Gastroesophageal sphincter (tissue), 4 donors: ENCODE data around the gene ACACB. TPM values are rescaled to one million over a fixed set of nuclear protein-coding genes. Genes with fewer than 3 reads are reported as not detected.

Experiments used
- ATAC-seq: fragments of 150-250 bp; one replicate; pipeline ENCODE4 v1.9.1; 2016; ENCODE audit warnings: mild to moderate bottlenecking, moderate library complexity
- H3K27ac ChIP-seq, 4 donors: fragments of 200-600 bp; sonication (generic) in 3 of 4; 1 replicate in 3 of 4; 2 replicates in 1 of 4; pipeline ENCODE4 v1.5.1; 2016 to 2019
- H3K27me3 ChIP-seq: fragments of 200-600 bp; sonication (generic); one replicate; pipeline ENCODE4 v1.5.1; 2019
- H3K36me3 ChIP-seq, 2 donors: fragments of 200-600 bp; sonication (generic); one replicate each; pipeline ENCODE4 v1.5.1; 2019; ENCODE audit warnings: control low read depth in 1 of 2
- H3K4me1 ChIP-seq, 3 donors: fragments of 200-600 bp; sonication (generic); 1 replicate in 2 of 3; 2 replicates in 1 of 3; pipeline ENCODE4 v1.5.1; 2016 to 2019; ENCODE audit warnings: control low read depth in 2 of 3
- H3K4me3 ChIP-seq, 2 donors: fragments of 200-600 bp; sonication (generic); one replicate each; pipeline ENCODE4 v1.5.1; 2019; ENCODE audit warnings: mild to moderate bottlenecking in 1 of 2, moderate library complexity in 1 of 2
- H3K9me3 ChIP-seq, 3 donors: fragments of 200-600 bp; sonication (generic); one replicate each; pipeline ENCODE4 v1.5.1; 2017 to 2019; ENCODE audit warnings: control low read depth in 2 of 3
- EP300 ChIP-seq: sonication (generic); formaldehyde crosslinking; IDR thresholded peaks from one replicate; pipeline ENCODE4 v1.6.1; 2017; ENCODE audit warnings: antibody characterized with exemption, mild to moderate bottlenecking
- POLR2A ChIP-seq, 2 donors: fragments of 450-650 bp; IDR thresholded peaks; one replicate each; pipeline ENCODE4 v1.6.1; 2017; ENCODE audit warnings: antibody characterized with exemption in 2 of 2, mild to moderate bottlenecking in 2 of 2, moderate library complexity in 1 of 2
- POLR2AphosphoS5 ChIP-seq: sonication (generic); formaldehyde crosslinking; IDR thresholded peaks from one replicate; pipeline ENCODE4 v1.6.1; 2017; ENCODE audit warnings: antibody characterized with exemption
- WGBS, 2 donors: methylation state at CpG; one replicate each; pipeline ENCODE4 v1.1.5; 2018; ENCODE audit warnings: low coverage in 1 of 2; 5-methylcytosine and 5-hydroxymethylcytosine counted together
- total RNA-seq, 4 donors: library from RNA; depleted of rRNA; stranded (reverse); fragments of >200 nt; gene quantifications; one replicate each; pipeline ENCODE4 v1.1.0, GENCODE V29; 2016
- TF ChIP-seq, protein P1 (sequence below), 4 experiments: fragments of 200-600 bp in 2 of 4; fragments of 450-650 bp in 2 of 4; sonication (generic) in 1 of 4; IDR thresholded peaks; one replicate each; pipeline ENCODE4 v1.5.1; 2017 to 2019; ENCODE audit warnings: antibody characterized with exemption in 4 of 4, mild to moderate bottlenecking in 2 of 4, moderate library complexity in 2 of 4

Gene ACACB
- total RNA-seq, 4 donors from 2014 or later = 49.4 to 230 (median 138) TPM

DNA sequence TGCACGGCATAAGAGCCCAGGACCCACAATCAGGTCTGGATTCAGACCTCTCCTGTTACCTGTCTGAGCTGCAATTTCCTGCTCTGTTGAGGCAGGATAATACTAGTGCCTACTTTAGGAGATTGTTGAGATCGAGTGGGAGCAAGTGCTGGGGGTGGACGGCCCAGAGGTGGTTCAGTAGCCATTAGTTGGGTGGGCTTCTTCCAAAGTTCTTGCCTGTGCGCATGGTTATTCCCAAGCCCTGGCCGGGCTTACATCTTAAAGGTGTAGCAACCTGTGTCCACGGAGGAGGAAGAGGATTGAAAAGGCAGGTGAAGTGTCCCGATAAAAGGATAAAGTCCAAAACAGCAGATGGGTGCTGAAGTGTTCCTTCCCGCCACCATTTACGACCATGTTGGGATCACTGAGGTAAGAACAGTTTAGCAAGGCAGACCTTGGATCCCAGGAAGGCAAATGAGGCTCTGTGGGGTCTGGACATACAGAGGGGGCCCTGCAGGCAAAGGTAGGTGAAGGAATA, 33.8 kb downstream of the ACACB start:
- no peak overlapping the region for H3K4me3 ChIP-seq
- H3K36me3 ChIP-seq = no peaks in the 10 kb centered on the region
- WGBS, 2 donors = 84 to 94% methylated on average over 5 to 6 of the region's 9 CpGs
- peak overlapping the region in 3 of 4 donors; percentile 81 to 84 (median 83) for H3K27ac ChIP-seq
- no peaks in the 10 kb centered on the region for H3K27me3 ChIP-seq
- H3K4me1 ChIP-seq = peaks cover 6 to 72% (median 9%) of the 10 kb centered on the region in 3 donors
- TF ChIP-seq POLR2A (IDR thresholded peaks at IDR 0.05) (no peak), EP300 (no peak), POLR2AphosphoS5 (no peak)
- TF ChIP-seq, protein P1, sequence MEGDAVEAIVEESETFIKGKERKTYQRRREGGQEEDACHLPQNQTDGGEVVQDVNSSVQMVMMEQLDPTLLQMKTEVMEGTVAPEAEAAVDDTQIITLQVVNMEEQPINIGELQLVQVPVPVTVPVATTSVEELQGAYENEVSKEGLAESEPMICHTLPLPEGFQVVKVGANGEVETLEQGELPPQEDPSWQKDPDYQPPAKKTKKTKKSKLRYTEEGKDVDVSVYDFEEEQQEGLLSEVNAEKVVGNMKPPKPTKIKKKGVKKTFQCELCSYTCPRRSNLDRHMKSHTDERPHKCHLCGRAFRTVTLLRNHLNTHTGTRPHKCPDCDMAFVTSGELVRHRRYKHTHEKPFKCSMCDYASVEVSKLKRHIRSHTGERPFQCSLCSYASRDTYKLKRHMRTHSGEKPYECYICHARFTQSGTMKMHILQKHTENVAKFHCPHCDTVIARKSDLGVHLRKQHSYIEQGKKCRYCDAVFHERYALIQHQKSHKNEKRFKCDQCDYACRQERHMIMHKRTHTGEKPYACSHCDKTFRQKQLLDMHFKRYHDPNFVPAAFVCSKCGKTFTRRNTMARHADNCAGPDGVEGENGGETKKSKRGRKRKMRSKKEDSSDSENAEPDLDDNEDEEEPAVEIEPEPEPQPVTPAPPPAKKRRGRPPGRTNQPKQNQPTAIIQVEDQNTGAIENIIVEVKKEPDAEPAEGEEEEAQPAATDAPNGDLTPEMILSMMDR (IDR thresholded peaks at IDR 0.05) = no peak
- no peaks in the 10 kb centered on the region for H3K9me3 ChIP-seq
- no peak for ATAC-seq

GRCh38 chr12:109151457-109151856, 35.1 kb downstream of the ACACB start:
- Histone ChIP-seq H3K27ac (peak overlapping the region in 1 of 4 donors; percentile 84), H3K36me3 (no peaks in the 10 kb centered on the region), H3K27me3 (no peaks in the 10 kb centered on the region), H3K4me1 (peaks cover 6 to 72% (median 11%) of the 10 kb centered on the region in 3 donors), H3K4me3 (no peak overlapping the region), H3K9me3 (no peaks in the 10 kb centered on the region)
- no peak for ATAC-seq
- no peak for TF ChIP-seq POLR2AphosphoS5
- 77 to 89% methylated on average over 4 of the region's 4 CpGs for WGBS, 2 donors

- TF ChIP-seq POLR2A (IDR thresholded peaks at IDR 0.05) (no peak), POLR2AphosphoS5 (peak; percentile 7)
- Histone ChIP-seq H3K27me3 (no peaks in the 10 kb centered on the region), H3K27ac (peak overlapping the region; percentile 68 to 99 (median 95)), H3K9me3 (no peaks in the 10 kb centered on the region), H3K4me3 (peak overlapping the region; percentile 48 to 70), H3K4me1 (peaks cover 0 to 72% (median 13%) of the 10 kb centered on the region in 3 donors), H3K36me3 (no peaks in the 10 kb centered on the region)
- 12 to 19% methylated on average over 6 to 17 of the region's 18 CpGs for WGBS, 2 donors
- peak; percentile 20 for ATAC-seq
Measured at GRCh38 chr12:109153821-109154441, 37.5 kb downstream of the ACACB start.

DNA sequence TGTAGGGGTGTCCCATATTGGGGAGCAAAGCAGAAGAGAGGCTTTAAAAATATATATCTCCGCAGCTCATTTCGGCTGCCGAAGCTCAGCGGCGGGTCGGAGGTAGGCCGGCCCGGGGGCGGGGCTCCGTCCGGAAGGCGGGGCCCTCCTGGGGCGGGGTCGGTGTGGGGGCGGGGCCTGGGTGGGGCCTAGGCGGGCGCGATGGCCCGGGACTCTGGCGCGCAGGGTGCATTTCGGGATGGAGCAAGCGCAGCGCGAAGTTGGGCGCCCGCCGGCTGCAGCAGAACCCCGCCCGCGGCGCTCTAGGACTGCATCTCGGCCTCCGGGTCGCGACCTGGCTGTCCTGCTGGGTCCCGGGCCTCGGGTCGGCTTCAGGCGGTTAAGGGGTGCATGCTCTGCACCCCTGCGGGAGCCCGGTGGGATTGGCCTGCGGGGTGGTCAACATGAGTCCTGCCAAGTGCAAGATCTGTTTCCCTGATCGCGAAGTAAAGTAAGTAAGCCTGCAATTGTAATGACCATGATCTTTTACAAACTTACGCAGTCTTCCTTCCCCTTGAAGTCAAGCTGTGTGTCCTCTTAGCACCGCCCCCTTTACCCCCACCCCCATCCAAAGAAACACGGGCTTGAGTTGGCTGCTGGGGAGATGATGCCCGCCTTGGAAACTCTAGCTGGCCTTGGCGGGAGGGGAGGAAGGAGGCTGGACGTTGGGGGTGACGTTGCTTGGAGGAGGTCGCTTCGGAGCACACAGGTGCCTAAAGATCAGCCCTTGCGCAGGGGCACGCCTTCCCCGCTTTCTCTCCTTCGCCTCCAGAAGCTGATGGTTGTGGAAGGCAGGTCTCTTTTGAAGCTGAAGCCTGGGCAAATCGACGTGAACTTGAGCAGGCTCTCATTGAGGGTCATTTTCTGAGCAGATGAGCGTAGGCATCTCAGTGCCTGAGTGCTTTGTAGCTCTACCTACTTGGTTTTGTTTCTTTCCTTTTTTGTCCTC, 38.4 kb downstream of the ACACB start:
- WGBS, 2 donors = 0% methylated on average over 4 of the region's 61 CpGs; no CpG with 5 or more reads in 1 of the 2 donors
- peak overlapping the region; percentile 48 to 70 for H3K4me3 ChIP-seq
- ATAC-seq = peak; percentile 93
- TF ChIP-seq, protein P1 (IDR thresholded peaks at IDR 0.05) = peak in 2 of 4 experiments; percentile 30 to 33
- peak; percentile 67 to 80 for TF ChIP-seq POLR2A (IDR thresholded peaks at IDR 0.05)
- TF ChIP-seq EP300 = no peak
- TF ChIP-seq POLR2AphosphoS5 = peak; percentile 57
- H3K27me3 ChIP-seq = no peaks in the 10 kb centered on the region
- H3K9me3 ChIP-seq = no peaks in the 10 kb centered on the region
- H3K4me1 ChIP-seq = peaks cover 0 to 72% (median 18%) of the 10 kb centered on the region in 3 donors
- peak overlapping the region; percentile 68 to 99 (median 95) for H3K27ac ChIP-seq
- no peaks in the 10 kb centered on the region for H3K36me3 ChIP-seq

- TF ChIP-seq, protein P1 (IDR thresholded peaks at IDR 0.05) = no peak
- TF ChIP-seq POLR2AphosphoS5 = no peak
- no peak for TF ChIP-seq POLR2A (IDR thresholded peaks at IDR 0.05)
- TF ChIP-seq EP300 = no peak
- Histone ChIP-seq H3K4me1 (peaks cover 3 to 81% (median 28%) of the 10 kb centered on the region in 3 donors), H3K27me3 (no peaks in the 10 kb centered on the region), H3K9me3 (no peaks in the 10 kb centered on the region), H3K27ac (peak overlapping the region; percentile 68 to 99 (median 95)), H3K36me3 (no peaks in the 10 kb centered on the region), H3K4me3 (peak overlapping the region; percentile 48 to 70)
- no peak for ATAC-seq
- WGBS, 2 donors = 59% methylated on average over 3 of the region's 5 CpGs; no CpG with 5 or more reads in 1 of the 2 donors
Measured at GRCh38 chr12:109156036-109156435, 39.6 kb downstream of the ACACB start.
